ENCODE measurements around the gene RFNG.

Gene RFNG

GRCh38 chr17:82055023-82055964, 3.7 kb upstream of the RFNG start:
- TF ChIP-seq CTCF (IDR thresholded peaks at IDR 0.05), result no peak

- no peak for TF ChIP-seq CTCF (IDR thresholded peaks at IDR 0.05)
These were observed 2.9 kb upstream of the RFNG start for GRCh38 chr17:82054351-82055022.

DNA sequence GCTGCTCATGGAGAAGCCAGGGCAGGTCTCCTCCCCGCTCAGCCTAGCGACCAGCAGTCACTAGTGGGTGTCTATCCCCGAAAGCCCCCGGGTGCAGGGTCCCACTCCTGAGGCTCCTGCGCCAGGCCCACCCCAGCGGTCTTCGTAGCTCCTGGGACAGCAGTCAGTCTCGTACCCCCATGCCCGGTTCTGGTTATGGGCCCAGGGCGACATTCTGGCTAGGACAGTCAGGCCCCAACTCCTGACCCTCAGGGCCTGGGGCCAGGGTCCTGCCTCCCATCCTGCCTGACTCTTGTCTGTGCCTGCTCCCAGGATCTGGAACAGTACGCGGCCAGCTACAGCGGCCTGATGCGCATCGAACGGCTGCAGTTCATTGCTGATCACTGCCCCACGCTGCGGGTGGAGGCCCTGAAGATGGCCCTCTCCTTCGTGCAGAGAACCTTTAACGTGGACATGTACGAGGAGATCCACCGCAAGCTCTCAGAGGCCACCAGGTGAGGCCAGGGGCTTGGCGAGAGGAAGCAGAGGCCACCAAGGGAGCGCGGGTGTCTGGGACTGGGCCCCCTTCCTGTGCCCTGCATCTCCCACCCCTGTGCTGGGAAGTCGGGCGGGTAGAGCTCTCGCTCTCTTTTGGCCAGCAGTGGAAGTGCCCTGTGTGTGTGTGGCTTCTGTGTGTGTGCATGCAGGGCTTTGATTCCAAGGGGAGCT, 2.1 kb upstream of the RFNG start:
- TF ChIP-seq CTCF (IDR thresholded peaks at IDR 0.05), result no peak

DNA sequence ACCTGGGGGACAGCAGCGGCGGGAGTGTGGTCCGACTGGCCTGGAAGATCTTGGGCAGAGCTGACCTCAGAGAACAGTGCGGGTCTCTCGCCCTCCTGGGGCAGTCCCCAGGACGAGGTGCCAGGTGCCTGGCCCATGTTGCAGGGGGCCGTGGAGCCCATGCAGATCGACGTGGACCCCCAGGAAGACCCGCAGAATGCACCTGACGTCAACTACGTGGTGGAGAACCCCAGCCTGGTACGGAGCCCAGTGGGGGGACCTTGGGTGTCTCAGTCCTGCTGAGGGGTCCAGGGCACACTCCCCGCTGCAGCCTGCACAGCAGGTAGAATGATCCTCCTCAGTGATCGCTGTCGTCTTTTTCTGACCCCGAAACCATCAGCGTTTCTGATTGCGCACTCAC, 1.5 kb upstream of the RFNG start:
- no peak for TF ChIP-seq CTCF (IDR thresholded peaks at IDR 0.05)

GRCh38 chr17:82052638-82053059, 1.0 kb upstream of the RFNG start:
- TF ChIP-seq CTCF (IDR thresholded peaks at IDR 0.05), result no peak

GRCh38 chr17:82050761-82051641, 610 bp downstream of the RFNG start:
- TF ChIP-seq CTCF (IDR thresholded peaks at IDR 0.05), result no peak

Data from LNCAP (cell line).